ENCODE data around the gene SPTBN5.

Gene SPTBN5

GRCh38 chr15:41905036-41905793, 11.4 kb upstream of the SPTBN5 start:
- in situ Hi-C loops (cut with HindIII; ENCODE audit: low sequenced_read_pairs), result loop anchor here (5.0 kb wide), 1 partner anchor 103 kb away; no protein-coding TSS in a partner anchor

GRCh38 chr15:41904541-41905005, 10.7 kb upstream of the SPTBN5 start:
- in situ Hi-C loops (cut with HindIII; ENCODE audit: low sequenced_read_pairs), result loop anchor here (5.0 kb wide), 1 partner anchor 102 kb away; no protein-coding TSS in a partner anchor

DNA sequence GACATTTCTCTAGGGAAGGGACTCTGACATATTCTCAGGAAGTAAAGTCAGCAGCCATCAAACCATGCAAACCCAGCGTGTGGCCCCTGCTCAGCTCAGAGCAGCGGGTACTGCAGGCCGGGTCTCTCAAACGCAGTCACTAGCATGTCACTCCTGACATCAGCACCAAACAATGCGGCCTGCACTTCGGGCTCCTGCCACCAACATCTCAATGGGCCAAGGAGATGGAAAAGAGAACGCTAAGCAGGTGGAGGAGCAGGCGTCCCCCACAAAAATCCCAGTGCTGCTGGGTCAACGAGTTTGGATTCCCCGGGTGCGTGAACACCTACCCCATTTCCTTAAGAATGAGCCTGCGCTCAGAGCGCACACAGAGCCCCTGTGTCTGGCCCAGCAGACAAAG, 9.9 kb upstream of the SPTBN5 start:
- in situ Hi-C loops (cut with HindIII; ENCODE audit: low sequenced_read_pairs), result no loop called here

DNA sequence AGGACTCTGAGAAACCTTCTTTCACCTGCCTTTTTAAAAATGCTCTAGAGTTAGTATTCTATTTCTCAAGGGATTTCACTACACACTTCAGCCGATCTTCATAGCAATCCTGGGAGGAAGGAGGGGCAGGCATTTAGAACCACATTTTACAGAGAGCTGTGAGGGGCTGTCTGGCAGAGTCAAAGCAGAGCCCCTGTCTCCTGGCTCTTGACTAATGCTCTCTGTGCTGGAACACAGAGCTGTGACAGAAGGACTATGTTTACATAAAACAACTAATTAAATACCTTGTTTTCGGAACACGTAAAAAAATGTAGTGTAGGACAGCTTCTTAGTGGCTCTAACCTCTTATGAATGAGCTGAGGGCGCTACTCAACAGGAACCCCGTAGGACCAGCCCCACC, 7.6 kb upstream of the SPTBN5 start:
- in situ Hi-C loops (cut with HindIII; ENCODE audit: low sequenced_read_pairs), result no loop called here

GRCh38 chr15:41900526-41901380, 6.9 kb upstream of the SPTBN5 start:
- in situ Hi-C loops (cut with HindIII; ENCODE audit: low sequenced_read_pairs), result no loop called here

DNA sequence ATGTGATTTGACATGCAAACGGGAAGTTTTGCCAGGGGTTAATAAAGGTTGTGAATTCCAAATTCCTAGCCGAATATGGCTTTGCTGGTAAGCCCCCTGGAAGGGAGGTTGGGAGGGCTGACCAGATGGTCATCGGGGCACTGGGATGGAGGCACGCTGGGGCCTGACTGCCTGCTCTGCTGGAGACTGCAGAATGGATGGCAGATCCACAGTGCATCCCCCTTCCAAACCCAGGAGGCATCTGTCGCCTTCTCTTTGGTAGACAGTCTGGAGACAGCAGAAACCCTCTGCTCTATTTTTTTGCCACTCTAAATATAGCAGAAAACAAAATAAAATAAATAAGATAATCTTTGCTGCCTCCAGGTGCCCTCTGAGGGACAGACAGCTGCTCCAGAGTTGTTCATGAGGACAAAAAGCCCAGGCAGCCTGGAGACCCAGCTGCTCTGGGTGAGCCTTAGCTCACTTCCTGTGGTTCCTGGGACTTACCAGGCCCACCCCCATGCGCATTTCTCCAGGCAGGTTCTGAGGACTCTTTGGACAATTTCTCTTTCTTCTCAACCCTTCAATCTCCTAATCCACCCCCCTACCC, 6.1 kb upstream of the SPTBN5 start:
- in situ Hi-C loops (cut with HindIII; ENCODE audit: low sequenced_read_pairs), result no loop called here

DNA sequence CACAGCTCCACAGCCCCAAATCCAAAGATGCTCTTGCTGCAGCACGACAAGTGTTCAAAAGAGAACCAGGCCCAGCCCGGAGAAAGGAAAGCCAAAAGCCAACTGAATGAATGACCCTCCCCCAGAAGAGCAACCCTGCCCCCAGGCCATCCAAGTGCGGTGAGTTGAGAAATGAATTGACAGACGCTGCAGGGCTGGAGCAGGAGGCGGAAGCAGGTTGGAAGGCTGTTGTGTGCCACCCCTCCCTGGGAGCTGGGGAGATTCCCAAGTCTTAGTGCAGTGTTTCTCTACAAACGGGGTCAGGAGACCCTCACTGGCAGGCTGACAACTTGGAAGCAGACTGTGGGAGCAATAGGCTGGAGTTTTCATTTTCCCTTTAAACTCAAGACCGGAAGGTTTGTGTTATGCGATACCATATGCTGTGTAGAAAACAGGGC, 3.5 kb upstream of the SPTBN5 start:
- in situ Hi-C loops (cut with HindIII; ENCODE audit: low sequenced_read_pairs), result no loop called here

- in situ Hi-C loops (cut with HindIII; ENCODE audit: low sequenced_read_pairs), result no loop called here
Measured at GRCh38 chr15:41896566-41896965, 2.7 kb upstream of the SPTBN5 start.

DNA sequence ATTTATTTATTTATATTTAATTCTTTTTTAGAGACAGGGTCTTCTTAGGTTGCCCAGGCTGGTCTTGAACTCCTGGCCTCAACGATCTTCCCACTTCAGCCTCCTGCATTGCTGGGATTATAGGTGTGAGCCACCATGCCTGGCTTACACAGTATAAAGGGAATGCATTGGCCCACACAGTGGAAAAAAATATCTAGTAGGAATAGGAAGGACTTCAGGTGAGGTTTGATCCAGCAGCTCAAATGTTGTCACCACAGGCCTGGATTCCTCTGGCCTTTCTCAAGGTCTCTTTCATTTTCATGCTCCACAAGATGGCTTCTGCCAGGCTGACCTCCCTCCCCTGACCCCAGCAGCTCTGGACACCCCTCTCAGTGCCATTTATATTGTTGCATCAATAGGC, 2.1 kb upstream of the SPTBN5 start:
- in situ Hi-C loops (cut with HindIII; ENCODE audit: low sequenced_read_pairs), result no loop called here

DNA sequence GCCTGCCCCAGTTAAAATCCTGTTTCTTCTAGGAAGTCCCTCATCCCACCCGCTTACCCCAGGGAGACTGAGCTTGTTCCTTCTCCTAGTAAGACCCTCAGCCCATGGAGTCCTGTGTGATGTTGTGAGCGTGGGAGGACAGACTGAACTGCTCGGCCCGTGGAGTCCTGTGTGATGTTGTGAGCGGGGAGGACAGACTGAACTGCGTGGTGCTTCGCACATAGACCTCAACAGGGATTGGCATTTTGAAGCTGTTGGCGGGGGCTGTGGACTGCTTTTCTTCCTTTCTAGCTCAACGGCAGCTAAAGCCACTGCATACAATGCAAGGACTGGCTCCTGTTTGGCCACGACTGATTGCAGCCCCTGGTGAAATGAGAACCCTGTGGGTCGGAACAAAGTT, 1.6 kb upstream of the SPTBN5 start:
- in situ Hi-C loops (cut with HindIII; ENCODE audit: low sequenced_read_pairs), result no loop called here

DNA sequence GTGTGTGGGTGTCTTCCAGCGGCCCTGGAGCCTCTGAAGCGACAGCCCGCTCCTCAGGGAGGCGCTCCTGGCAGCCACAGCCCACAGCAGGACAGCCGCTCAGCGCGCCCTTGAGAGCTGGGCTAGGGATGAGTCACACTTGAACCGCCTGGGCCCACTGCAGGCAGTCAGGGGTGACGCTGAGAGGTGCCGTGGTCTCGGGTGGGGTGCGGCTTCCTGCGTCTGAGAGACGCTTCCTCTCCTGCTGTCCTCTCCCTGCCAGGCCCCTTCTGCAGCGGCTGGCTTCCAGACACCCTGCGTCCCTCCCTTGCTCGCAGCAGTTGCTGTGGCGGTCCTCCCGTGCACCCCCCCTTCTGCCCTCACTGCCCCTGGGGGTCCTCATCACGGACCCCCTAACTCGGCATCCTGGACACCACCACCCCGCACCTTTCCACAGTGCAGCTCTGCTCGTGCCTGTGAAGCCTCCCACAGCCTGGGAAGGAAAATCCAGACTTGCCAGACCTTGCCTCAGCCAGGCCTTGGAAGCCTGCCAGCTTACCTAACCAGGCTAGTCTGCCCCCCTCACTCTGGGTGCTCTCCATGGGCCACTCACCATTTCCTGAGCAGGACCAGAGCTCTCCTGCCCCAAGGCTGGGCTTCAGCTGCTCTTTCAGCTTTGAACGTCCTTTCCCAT, 1.1 kb upstream of the SPTBN5 start:
- in situ Hi-C loops (cut with HindIII; ENCODE audit: low sequenced_read_pairs), result loop anchor here (5.0 kb wide), 1 partner anchor 77 kb away; the partner anchor contains the start of gene EHD4

- in situ Hi-C loops (cut with HindIII; ENCODE audit: low sequenced_read_pairs), result loop anchor here (5.0 kb wide), 1 partner anchor 78 kb away; the partner anchor contains the start of gene EHD4
Measured at GRCh38 chr15:41894251-41894790, 468 bp upstream of the SPTBN5 start.

GRCh38 chr15:41892621-41893421, 1.0 kb downstream of the SPTBN5 start:
- in situ Hi-C loops (cut with HindIII; ENCODE audit: low sequenced_read_pairs), result loop anchor here (5.0 kb wide), 1 partner anchor 79 kb away; the partner anchor contains the start of gene EHD4

DNA sequence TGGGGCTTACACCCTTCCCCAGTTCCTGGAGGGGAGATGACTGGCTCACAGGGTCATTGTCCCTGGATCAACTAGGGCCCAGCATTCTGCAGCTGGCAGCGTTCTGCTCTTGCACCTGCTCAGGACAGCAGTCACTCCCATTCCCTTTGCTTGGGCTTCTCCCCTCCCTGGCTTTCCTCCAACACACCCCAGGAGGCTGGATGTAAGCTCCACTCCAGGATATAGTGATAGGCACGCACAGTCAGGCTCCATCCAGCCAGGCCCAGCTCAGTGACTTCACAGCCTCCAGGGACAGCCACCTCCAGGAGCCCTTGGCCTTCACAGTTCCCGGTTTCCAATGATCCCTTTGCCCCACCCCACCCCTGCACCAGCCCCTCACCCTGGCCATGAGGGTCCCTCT, 1.9 kb downstream of the SPTBN5 start:
- in situ Hi-C loops (cut with HindIII; ENCODE audit: low sequenced_read_pairs), result loop anchor here (5.0 kb wide), 1 partner anchor 80 kb away; the partner anchor contains the start of gene EHD4

DNA sequence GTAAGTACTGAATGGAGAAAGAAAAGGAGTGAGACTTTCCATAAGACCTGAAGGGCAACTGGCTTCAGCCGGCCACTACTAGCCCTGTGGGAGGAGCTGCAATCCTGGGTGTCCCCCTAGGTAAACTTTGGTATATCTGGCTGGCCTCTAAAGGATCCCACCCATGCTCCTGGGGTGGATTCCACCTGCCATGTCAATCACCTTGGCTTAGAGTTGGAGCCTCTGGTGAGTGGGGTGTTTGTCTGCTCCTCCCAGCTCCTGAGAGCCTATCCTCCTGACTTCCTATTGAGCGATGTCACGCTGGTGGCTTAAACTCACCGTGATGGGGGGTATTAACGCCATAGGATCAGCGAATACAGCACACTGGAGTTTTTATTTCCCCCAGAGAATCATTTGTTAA, 2.6 kb downstream of the SPTBN5 start:
- in situ Hi-C loops (cut with HindIII; ENCODE audit: low sequenced_read_pairs), result loop anchor here (5.0 kb wide), 1 partner anchor 81 kb away; the partner anchor contains the start of gene EHD4

DNA sequence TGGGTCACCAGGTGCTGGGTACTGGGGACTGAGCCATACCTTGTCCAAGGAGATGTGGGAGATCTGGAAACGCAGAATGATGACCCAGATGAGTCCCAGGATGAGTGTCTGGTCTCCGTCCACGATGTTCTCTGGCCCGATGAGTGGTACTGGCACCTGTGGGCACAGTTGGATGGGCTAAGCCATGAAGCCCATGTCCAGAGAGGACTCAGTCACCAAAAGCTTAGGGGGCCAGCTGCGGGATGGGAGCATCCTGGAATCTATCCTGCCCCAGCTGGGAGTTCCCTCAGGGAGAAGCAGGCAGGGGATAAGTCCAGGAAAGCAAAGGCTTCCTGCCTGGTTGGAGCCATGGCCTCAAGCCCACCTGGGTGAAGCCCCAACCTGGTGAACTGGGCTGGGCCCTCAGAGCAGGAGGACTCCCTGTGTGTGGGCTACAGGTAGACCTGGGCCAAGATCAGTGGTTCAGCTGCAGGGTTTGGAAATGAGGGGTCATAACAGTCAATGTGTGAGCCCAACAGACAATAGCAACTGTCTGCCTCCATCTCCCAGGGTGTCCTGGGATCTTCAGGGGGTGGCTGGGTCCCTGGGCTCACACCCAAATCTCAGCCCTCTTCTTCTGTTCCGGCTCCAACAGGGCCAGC, 3.7 kb downstream of the SPTBN5 start:
- in situ Hi-C loops (cut with HindIII; ENCODE audit: low sequenced_read_pairs), result loop anchor here (5.0 kb wide), 1 partner anchor 82 kb away; the partner anchor contains the start of gene EHD4

DNA sequence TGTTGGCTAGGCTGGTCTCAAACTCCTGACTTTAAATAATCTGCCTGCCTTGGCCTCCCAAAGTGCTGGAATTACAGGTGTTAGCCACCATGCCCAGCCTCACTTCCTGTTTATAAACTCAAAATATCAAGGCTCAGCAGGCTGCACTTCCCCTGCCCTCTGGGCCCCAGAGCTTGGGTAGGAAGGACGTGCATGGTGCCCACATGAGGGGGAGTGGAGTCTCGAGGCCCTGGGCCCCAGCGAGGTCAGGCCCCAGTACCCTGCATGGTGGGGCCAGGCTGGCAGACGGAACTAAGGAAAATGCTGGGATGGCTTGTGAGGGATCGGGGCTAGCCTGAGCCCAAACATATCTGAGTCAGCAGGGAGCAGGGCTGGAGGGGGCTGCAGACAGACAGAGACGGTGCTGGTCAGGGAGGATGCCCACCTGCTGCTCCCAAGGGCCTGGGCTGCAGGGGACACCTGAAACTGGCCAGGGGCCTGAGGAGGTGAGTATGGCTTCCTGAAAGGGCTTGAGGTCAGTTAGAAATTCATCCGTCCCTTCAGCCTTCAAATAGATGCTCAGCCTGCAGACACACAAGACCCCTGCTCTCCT, 5.1 kb downstream of the SPTBN5 start:
- in situ Hi-C loops (cut with HindIII; ENCODE audit: low sequenced_read_pairs), result no loop called here

DNA sequence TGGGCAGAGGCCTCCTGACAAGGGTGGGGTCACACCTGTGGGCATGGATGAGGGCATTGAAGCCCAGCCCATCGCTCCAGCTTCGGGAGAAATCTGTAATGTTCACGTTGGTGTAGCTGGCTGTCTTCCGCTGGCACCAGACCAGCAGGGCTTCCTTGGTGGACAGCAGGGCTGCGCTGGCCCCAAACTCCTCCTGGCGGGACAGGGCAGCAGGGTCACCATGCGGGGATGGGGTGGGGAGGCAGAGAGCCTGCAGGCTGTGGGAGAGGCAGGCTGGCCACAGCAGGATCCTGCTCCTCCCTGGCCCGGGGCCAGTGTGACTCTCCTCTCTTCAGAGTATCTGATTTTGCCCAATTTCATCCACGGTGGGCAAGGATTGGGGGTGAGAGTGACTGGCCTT, 6.0 kb downstream of the SPTBN5 start:
- in situ Hi-C loops (cut with HindIII; ENCODE audit: low sequenced_read_pairs), result no loop called here
